Peyer's patch (tissue), 4 donors: Measurements from ENCODE around the gene C3orf22.

Experiments
- CTCF ChIP-seq, 6 experiments: fragments of 450-650 bp in 4 of 6; fragments of 200-600 bp in 2 of 6; sonication (generic) in 1 of 6; IDR thresholded peaks; one replicate each; pipeline ENCODE4 v1.5.1; 2017 to 2019; ENCODE audit warnings: antibody characterized with exemption in 6 of 6, mild to moderate bottlenecking in 3 of 6, moderate library complexity in 1 of 6
- POLR2A ChIP-seq, 2 donors: fragments of 450-650 bp; IDR thresholded peaks; one replicate each; pipeline ENCODE4 v1.5.1; 2017; ENCODE audit warnings: antibody characterized with exemption in 2 of 2, mild to moderate bottlenecking in 2 of 2, moderate library complexity in 2 of 2

- TF ChIP-seq CTCF (IDR thresholded peaks at IDR 0.05), result no peak
- no peak for TF ChIP-seq POLR2A (IDR thresholded peaks at IDR 0.05)
These were observed 57.7 kb downstream of the C3orf22 start for GRCh38 chr3:126501054-126501453.
